ENCODE measurements around the gene ZNF860. TPM values are rescaled to one million over a fixed set of nuclear protein-coding genes. Genes with fewer than 3 reads are reported as not detected.
A peak's percentile ranks its signal among the peaks of the same experiment; 100 is the strongest.

ZNF860 gene
- total and polyA plus RNA-seq, 12 donors = 0.06 to 0.28 (median 0.20) TPM; not detected in 2

DNA sequence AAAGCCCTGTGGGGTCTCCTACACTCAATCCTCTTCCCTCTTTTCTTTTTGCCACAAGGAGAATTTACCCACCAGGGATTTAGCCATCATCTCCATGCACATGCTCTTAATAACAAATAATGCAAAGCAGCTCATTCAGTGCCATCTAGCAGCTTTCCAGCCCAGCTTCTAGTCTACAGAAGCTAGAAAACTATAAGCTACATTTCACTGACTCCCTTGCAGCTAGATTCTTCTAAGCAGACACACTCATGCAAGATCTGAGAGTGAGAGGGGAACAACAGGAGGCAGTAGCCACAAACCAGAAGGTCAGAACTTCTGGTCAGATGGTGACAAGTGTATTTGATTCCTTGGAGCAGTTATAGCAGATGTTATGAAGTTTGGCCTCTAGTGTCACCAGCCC lies 26.0 kb upstream of the ZNF860 start:
- H3K4me3 ChIP-seq = no peak overlapping the region
- H3K9me3 ChIP-seq = peaks cover 0 to 16% (median 7%) of the 10 kb centered on the region in 11 donors
- H3K27ac ChIP-seq = no peak overlapping the region
- intact Hi-C loops (cut with DNase I) = no loop called here
- no peak for TF ChIP-seq CTCF (IDR thresholded peaks at IDR 0.05)
- ATAC-seq (no peak), DNase-seq (no peak)
- H3K36me3 ChIP-seq = no peaks in the 10 kb centered on the region
- H3K27me3 ChIP-seq = no peaks in the 10 kb centered on the region
- H3K4me1 ChIP-seq = peaks cover 3 to 35% (median 28%) of the 10 kb centered on the region in 9 donors

DNA sequence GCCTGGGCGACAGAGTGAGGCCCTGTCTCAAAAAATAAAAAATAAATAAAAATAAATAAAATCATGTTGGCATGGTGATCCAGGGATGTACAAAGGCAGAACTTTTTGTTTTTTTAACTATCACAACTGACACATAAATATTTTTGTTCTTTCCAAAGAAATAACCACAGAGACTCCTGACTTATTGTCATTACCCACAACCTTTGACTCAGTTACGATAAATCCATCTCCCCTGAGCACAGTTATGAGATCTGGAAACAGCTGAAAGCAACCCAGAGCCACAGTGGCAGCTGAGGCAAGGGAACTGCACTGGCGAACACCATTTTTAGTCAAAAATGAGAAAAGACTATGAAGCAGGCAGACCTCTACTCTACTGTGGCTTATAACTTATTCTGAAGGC lies 24.4 kb upstream of the ZNF860 start:
- no peak for ATAC-seq
- 86 to 90% methylated on average over 3 of the region's 3 CpGs for WGBS, 2 donors
- Histone ChIP-seq H3K27me3 (no peaks in the 10 kb centered on the region), H3K27ac (peak overlapping the region in 1 of 10 donors; percentile 24), H3K9me3 (peaks cover 0 to 15% (median 7%) of the 10 kb centered on the region in 11 donors), H3K4me1 (peaks cover 3 to 44% (median 32%) of the 10 kb centered on the region in 9 donors), H3K36me3 (no peaks in the 10 kb centered on the region), H3K4me3 (no peak overlapping the region)
- intact Hi-C loops (cut with DNase I) = no loop called here
- TF ChIP-seq CTCF (IDR thresholded peaks at IDR 0.05) = no peak
- DNase-seq = no peak

DNA sequence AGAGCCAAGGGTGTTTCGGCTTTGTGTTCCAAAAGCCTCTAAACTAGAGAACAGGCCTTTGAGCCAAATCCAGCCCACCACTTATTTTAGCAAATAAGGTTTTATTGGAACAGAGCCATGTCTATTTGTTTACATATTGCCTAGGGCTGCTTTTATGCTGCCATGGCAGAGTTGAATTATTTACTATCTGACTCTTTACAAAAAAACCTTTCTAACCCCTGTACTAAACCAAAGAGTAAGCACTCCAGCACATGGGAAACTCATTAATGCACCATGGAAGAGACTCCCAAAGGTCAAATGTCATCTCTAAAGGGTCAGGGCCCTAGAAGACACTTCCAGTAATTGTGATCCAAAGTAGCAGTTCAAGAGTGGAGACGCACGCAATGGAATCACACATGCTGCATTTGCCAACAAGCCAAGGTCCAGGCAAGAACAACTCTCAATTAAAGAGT lies 22.8 kb upstream of the ZNF860 start:
- Histone ChIP-seq H3K4me3 (no peak overlapping the region), H3K4me1 (peaks cover 3 to 45% (median 32%) of the 10 kb centered on the region in 9 donors), H3K36me3 (no peaks in the 10 kb centered on the region), H3K9me3 (peaks cover 0 to 15% (median 7%) of the 10 kb centered on the region in 11 donors), H3K27me3 (no peaks in the 10 kb centered on the region), H3K27ac (peak overlapping the region in 9 of 10 donors; percentile 38 to 79 (median 74))
- ATAC-seq (peak; percentile 55 to 80 (median 68)), DNase-seq (peak in 1 of 2 donors; percentile 53)
- intact Hi-C loops (cut with DNase I) = no loop called here
- 43 to 44% methylated on average over 3 of the region's 3 CpGs for WGBS, 2 donors
- no peak for TF ChIP-seq CTCF (IDR thresholded peaks at IDR 0.05)

- peaks cover 3 to 45% (median 32%) of the 10 kb centered on the region in 9 donors for H3K4me1 ChIP-seq
- H3K36me3 ChIP-seq = no peaks in the 10 kb centered on the region
- WGBS, 2 donors = 71 to 80% methylated on average over 2 of the region's 2 CpGs
- H3K4me3 ChIP-seq = peak overlapping the region in 6 of 10 donors; percentile 1 to 49 (median 42)
- H3K27me3 ChIP-seq = no peaks in the 10 kb centered on the region
- peak overlapping the region; percentile 12 to 79 (median 70) for H3K27ac ChIP-seq
- DNase-seq (no peak), ATAC-seq (no peak)
- TF ChIP-seq CTCF (IDR thresholded peaks at IDR 0.05) = no peak
- intact Hi-C loops (cut with DNase I) = no loop called here
- H3K9me3 ChIP-seq = peaks cover 0 to 15% (median 7%) of the 10 kb centered on the region in 11 donors
Measured at GRCh38 chr3:31959251-31959650, 22.3 kb upstream of the ZNF860 start.
